ENCODE data around the gene GRM2.

GRM2 gene

DNA sequence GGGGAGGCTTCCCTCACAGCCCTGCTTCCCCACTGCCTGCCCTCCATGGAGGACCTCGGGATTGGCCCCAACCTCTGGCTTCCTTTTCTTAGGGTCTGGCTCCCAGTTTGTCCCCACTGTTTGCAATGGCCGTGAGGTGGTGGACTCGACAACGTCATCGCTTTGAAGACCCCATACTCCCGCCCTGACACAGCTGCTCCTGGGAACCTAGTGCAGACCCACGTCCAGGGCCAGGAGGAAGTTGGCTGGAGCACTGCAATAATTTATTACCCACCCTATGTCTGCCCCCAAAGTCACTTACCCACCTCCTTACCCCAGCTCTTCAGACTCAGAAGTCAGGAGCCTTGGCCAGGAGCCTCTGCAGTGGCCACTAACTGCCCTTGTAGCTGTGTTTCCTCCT is 11.1 kb downstream of the GRM2 start:
- in situ Hi-C loops (cut with HindIII; ENCODE audit: low sequenced_read_pairs) = no loop called here
- TF ChIP-seq, protein P1, sequence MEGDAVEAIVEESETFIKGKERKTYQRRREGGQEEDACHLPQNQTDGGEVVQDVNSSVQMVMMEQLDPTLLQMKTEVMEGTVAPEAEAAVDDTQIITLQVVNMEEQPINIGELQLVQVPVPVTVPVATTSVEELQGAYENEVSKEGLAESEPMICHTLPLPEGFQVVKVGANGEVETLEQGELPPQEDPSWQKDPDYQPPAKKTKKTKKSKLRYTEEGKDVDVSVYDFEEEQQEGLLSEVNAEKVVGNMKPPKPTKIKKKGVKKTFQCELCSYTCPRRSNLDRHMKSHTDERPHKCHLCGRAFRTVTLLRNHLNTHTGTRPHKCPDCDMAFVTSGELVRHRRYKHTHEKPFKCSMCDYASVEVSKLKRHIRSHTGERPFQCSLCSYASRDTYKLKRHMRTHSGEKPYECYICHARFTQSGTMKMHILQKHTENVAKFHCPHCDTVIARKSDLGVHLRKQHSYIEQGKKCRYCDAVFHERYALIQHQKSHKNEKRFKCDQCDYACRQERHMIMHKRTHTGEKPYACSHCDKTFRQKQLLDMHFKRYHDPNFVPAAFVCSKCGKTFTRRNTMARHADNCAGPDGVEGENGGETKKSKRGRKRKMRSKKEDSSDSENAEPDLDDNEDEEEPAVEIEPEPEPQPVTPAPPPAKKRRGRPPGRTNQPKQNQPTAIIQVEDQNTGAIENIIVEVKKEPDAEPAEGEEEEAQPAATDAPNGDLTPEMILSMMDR (IDR thresholded peaks at IDR 0.05; ENCODE audit: low read depth, low read length, missing control alignments) = no peak
- no peak overlapping the region for H3K4me3 ChIP-seq (ENCODE audit: low read depth, low read length)
- no peak for DNase-seq (ENCODE audit: low read depth)

DNA sequence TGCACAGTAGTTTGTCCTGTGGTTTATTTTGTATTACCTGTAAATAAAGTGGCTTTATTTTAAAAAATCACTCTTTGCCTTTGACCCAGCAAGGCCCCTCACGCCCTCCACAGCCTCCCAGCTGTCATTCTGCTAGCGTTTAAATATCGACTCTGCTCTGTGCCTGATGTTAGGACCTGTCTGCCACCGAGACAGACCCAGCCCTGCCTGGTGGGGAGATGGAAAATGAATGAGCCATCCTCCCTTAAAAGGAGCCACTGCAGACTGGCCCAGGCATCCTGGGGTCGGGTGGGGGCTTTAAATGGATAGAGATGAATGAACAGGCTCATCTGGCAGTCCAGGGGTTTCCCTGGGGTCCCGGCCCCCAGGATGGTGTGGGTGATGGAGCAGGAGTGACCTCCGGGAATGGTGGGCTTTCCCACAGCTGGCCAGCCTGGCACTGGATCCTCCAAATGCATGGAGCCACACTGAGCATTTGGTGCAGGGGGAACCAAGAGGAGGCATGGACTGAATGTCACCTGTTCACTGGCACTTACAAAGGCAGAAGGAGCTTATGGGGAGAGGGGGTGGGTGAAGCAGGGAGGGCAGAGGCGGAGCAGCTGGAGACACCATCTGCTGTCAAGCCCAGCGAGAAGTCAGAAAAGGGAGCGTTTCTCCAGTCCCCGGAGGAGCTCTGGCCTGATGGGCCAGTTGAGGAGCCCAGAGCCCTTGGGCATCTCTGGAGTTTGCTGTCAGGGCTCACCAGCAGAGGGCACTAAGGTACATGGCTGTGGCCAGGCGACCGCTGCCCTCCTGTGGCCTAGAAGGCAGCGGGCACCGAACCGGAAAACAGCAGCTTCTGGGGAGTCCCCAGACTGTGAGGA is 11.9 kb downstream of the GRM2 start:
- H3K4me3 ChIP-seq (ENCODE audit: low read depth, low read length) = no peak overlapping the region
- no peak for DNase-seq (ENCODE audit: low read depth)
- TF ChIP-seq, protein P1 (IDR thresholded peaks at IDR 0.05; ENCODE audit: low read depth, low read length, missing control alignments) = peak; percentile 41
- in situ Hi-C loops (cut with HindIII; ENCODE audit: low sequenced_read_pairs) = no loop called here

GRCh38 chr3:51719410-51720025 is 12.7 kb downstream of the GRM2 start:
- TF ChIP-seq, protein P1 (IDR thresholded peaks at IDR 0.05; ENCODE audit: low read depth, low read length, missing control alignments) = peak; percentile 33
- no peak for DNase-seq (ENCODE audit: low read depth)
- no peak overlapping the region for H3K4me3 ChIP-seq (ENCODE audit: low read depth, low read length)
- in situ Hi-C loops (cut with HindIII; ENCODE audit: low sequenced_read_pairs) = no loop called here

DNA sequence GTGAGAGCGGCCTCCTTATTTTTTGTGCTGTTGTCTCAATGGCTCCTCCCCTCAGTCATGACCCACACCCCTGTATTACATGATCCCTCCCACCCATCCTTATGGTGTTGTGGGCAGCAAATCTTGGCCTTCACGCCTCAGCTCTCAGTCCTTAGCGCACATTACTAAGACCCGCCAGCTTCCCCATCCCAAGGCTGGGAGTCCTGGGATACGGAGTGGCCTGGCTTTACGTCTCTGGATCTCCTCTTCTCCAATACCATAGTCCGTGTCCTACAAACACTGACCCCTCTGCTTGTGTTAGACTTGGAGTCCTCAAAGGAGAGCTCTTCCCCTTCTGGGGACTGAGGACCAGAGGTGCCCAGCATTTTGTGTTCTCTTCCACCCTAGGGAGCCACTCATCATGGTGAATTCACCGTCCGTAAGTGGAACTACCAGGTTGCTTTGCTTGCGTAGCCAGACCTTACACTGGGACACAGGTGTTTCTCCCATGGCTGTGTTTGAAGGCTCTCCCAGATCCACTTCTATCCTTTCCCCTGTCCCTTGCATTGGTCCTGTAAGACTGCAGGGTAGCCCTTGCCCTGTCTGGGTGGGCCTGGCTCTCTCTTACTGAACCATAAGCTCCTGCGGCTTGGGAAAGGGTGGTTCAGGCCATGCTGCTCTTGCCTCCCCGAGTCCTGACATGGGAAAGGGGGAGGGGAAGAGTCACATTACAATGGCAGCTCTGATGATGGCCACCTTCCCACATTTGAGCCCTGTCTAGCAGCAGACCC is 13.6 kb downstream of the GRM2 start:
- TF ChIP-seq, protein P1 (IDR thresholded peaks at IDR 0.05; ENCODE audit: low read depth, low read length, missing control alignments) = no peak
- H3K4me3 ChIP-seq (ENCODE audit: low read depth, low read length) = no peak overlapping the region
- in situ Hi-C loops (cut with HindIII; ENCODE audit: low sequenced_read_pairs) = no loop called here
- DNase-seq (ENCODE audit: low read depth) = no peak

GRCh38 chr3:51721062-51721745 is 14.3 kb downstream of the GRM2 start:
- TF ChIP-seq, protein P1 (IDR thresholded peaks at IDR 0.05; ENCODE audit: low read depth, low read length, missing control alignments) = no peak
- H3K4me3 ChIP-seq (ENCODE audit: low read depth, low read length) = no peak overlapping the region
- in situ Hi-C loops (cut with HindIII; ENCODE audit: low sequenced_read_pairs) = no loop called here
- no peak for DNase-seq (ENCODE audit: low read depth)

- DNase-seq (ENCODE audit: low read depth) = no peak
- H3K4me3 ChIP-seq (ENCODE audit: low read depth, low read length) = no peak overlapping the region
- TF ChIP-seq, protein P1 (IDR thresholded peaks at IDR 0.05; ENCODE audit: low read depth, low read length, missing control alignments) = no peak
- in situ Hi-C loops (cut with HindIII; ENCODE audit: low sequenced_read_pairs) = no loop called here
Observed at GRCh38 chr3:51722362-51722761, 15.5 kb downstream of the GRM2 start.

Measured in astrocyte of the cerebellum (primary cell).